GM19099 (cell line): ENCODE results near the gene ASCC3.

Source experiments
- POLR2A ChIP-seq: IDR thresholded peaks from 3 replicates; pipeline ENCODE4 v1.6.1; 2011; ENCODE audit warnings: low read depth; ENCODE audit not compliant: insufficient read length; ENCODE audit errors: extremely low read depth

ASCC3 gene

DNA sequence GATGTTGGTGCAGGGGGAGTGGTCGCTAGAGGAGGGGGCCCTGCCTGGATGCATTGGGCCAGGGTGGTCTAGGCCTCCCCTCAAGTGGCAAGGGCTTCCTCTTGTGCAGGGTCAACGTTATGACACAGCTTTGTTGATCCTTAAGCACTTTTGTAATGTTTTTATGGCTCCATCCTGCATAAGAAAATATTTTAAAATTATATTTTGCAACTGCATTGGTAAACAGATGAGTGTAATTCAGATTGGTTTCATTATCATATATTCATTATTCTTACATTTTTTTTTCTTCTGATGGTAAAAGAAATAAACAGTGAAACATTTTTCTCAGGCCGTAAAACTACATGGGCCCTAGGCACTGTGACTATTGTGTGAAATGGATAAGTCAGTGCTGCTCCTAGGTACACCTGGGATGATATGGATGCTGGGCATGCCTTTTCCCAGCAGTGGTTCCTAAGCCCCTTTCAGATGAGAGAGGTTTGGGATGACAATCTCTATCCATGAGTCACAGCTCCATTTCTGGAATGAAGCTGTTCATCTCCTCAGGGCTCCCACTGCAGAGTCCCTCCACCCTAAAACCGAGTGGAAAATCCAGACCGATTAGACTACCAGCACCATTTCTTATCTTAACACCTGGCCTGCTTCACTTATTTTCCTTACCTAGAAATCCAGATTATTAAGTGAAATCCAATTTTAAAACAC lies 410.6 kb downstream of the ASCC3 start:
- no peak for TF ChIP-seq POLR2A

DNA sequence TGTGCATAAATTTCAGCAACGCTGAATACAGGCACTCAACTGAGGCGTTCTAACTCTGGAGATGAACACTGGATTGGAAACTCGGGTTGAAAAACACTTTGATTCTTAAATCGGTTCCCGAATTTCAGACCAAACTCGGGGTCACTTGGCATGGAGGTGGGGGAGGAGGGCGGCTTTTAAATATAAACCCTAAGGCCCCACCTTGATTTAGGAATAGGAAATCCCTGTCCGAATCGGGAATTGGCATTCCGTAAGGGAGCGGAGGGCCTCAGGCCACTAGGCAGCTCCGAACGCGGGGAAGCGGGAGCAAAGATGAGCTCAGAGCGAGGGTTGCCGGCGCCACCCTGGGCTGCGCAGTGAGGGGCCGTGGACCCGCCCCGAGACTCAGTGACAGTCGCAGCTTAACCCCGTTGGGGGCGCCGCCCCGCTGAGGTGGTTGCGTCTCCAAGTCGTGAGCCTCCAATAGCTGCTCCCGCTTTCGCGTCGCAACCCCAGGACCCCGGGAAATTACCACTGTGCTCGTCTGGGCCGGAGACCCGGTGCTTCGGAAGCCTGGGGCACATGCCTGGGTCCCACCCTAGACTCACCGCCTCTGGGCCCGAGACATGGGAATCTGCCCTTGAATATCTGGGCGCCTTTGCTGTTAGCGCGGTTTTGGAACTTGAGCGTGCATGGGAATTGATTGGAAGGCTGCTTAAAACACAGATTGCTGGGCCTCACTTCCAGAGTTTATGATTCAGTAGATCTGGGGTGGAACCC lies 411.8 kb downstream of the ASCC3 start:
- TF ChIP-seq POLR2A: no peak

DNA sequence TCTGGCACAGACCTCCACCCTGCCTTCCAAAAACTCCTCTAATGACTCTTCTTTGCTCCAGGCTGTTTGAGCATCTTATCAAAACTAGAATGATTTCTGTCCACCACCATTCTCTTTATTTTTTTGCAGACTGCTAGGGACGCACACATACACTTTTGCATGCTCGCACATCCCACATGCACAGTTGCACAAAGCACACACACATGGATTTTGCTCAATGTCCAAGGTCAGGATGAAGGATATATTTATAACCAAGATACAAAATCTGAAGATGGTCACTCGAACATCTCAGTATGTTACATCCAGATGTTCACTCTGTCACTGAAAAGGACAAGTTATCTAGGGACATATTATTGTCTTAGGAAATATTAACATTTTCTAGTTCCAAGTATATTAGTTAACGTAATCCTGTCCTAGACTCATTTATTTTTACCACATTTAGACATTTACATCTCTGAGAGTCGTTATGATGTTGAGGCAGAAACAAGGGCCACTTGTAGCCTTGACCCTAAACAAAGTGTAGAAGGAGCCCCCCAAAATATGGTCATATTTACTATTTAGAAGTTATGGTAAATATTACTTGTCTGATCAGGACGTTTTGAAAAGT lies 413.0 kb downstream of the ASCC3 start:
- no peak for TF ChIP-seq POLR2A

DNA sequence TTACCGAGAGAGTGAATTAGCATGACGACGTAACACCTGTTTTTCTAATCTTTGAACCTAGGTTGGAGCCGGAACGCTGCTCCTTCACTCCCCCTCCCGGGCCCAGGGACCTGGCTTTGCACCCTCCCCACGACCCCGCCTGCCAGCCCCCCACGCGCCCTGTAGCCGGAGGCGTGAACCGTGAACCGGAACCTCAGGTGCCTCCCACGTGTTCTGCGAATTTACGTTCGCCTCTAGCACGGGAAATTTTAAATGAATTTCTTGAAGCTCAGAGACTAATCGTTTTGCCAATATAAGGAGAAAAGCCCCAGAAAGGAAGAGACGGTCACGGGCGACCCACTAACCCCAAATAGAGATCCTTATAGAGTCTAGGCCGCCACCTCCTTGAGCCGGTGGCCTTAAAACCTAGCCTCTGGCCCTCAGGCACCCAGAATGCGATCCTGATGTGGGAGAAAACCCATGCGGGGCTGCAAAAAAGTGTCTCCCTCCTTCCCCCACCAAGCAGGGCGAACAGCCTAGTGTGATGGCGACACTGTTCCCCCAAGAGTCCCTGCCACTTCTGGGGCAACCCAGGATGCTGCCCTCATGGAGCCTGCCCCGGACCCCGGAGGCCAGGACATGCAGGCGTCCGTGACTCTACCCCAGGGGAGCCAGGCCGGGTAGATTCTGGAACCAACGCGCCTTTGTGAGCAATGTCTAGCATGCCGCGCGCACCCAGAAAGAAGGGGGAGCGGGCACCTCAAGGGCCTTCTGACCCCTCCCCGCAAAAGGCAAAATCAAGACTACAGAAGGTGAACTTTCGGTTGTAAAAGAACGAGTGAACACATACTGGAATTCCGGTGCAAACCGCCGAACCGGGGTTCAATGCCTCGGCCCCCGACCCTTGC lies 413.8 kb downstream of the ASCC3 start:
- TF ChIP-seq POLR2A: no peak

DNA sequence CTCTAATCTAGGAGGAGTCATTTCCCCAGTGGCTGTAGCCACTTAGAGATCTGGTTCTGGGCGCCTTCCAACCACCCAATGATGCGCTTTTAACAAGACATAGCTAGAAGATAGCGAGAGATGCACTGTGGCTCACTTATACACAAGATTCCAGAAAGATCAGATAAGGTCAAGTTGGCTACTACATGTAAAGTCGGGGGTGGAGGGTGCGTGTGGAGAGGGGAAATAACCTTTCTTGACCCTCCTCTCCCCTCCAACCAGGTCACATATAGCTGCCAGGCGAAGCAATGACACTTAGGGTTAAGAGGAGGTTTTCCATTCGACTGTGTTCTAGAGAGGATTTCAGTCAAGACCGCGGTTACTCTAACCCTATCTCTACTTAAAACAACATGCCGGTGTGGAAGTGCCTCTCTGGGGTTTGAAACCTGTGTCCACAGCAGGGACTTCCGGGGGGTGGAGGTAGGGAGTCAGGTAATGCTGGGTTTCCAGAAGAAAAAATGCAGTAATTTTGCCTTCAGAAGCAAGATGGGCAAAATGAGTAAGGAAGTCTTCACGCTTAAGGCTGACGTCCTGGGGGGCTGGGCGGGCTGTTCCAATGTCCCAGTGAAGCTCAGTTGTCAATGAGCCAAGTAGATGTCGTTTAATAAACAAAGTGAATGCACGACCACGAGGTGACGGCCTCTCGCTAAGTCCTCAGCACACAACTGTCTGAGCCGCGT lies 414.6 kb downstream of the ASCC3 start:
- no peak for TF ChIP-seq POLR2A

DNA sequence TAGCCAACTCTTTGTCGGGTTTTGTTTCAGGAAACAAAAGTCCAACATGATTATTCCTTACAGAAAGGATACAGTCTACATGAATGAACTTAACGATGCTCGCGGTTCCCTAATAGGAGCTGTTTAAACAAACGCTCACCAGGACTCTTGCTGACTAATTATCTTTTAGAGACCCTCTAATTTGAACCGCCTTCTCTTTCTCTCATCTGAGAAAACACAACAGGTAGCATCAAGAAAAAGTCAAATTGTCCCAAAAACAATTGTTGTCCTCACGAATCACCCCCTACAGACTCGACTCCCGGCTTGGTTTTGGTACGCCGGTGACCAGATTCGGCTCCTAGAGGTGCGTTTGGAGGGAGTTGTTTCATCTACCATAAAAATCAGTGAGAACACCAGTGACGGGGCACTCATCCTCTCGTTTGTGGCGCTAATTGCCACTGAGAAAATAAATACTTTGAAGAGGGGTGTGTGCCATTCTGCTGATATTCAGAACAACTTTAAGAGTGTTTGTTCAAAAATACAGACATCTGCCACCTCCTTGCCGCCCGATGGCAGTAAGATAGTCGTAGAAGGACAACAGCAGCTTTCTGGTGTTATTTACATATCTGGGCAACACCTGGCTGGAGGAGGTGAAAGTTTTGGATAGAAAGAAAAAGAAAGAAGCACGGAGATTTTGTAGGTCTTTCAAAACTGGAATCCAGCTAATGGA lies 415.3 kb downstream of the ASCC3 start:
- no peak for TF ChIP-seq POLR2A

DNA sequence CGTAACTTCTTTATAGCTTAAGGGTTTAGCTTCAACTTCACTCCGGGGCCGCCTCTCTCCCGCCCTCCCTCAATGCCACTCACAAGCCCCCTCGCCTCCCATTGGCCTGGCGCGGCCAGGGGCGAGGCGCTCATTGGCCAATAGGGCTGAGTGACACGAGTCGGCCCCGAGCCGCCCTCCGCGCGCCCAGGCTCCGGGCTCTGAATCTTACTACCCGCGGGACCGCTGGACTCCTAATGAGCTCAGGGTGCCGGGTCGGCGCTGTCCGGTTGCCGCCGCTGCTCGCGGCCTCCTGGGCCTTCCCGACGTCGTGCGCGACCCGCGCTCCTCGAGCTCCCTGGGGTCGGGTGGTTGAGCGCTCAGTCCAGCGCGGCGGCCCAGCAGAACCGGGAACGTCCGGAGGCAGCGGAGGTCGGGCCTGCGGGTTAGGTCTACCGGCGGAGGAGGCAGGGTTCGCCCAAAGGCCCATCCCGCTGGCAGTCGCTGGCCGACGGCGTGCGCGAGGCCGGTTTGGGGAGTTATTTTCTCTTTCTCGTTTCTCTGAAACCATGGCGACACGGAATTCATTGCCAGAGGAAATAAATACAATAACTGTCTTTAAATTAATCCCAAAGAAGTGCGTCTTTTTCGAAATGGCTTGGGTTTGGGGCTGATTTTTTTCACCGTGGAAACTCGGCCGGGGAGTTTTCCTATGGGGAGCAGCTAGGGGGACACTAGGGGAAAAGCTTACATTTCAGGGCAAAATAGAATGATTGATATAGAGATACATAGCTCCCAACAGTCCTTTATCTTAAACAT lies 416.0 kb downstream of the ASCC3 start, which contains the start of gene SIM1:
SIM1 (minus strand) TSS at position 19 of the 798 bp plus-strand sequence. CDS start 1,453 bp downstream, outside the sequence.
- TF ChIP-seq POLR2A: no peak

DNA sequence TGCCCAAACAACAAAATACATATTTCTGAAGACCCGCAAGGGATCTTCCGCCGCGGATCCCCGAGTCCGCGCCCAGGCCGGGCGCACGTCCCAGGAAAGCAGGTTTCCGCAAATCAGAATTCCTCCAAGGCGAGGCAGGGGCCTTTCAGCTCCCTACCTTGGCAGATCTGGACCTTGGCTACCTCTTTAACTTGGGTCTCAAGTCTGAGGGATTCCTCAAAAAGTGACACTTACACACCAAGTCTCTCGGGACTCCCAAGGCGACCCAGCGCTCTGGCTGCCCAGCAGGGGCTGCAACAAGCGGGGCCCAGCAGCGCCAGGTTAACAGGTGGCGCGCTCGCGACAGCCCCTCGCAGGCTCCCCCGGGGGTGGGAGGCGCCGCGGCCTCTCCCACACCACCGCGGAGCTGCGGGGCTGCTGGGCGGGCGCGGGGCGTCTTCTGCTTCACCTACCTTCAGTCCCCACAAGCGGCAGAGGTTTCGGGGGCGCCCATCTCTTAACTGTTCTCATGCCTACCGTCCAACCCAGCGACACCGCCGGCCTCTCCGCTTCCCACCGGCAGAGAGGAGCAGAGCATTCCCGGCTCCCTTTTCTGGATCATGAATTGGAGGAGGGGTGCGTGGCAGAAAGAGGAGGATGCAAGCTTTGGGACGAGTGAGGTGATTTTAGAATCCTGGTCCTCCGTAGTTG lies 416.8 kb downstream of the ASCC3 start:
- TF ChIP-seq POLR2A: no peak

DNA sequence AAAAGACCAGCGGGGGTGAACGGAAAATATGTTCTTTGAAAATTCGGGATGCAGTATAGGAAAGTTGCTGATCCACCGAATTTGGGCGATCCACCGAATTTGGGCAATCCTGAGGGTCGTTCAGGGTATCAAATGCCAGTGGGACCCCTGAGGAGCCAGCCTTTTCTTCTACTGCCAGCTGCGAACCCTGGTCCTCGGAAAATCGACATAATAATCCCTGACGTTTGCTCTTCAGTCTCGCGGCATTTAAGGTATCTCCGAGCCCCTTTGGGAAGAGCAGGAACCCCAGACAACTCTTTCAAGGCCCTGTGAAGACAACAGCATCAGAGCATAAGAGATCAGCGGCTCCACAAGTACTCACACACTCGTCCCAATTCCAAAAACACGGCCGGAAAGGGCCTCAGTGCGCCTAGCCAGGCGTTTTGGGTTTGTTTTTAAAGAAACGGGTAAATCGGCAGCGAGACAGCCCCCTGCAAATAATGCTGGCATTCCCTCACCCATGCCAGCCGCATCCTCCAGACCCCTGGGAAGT lies 417.4 kb downstream of the ASCC3 start:
- TF ChIP-seq POLR2A: no peak

DNA sequence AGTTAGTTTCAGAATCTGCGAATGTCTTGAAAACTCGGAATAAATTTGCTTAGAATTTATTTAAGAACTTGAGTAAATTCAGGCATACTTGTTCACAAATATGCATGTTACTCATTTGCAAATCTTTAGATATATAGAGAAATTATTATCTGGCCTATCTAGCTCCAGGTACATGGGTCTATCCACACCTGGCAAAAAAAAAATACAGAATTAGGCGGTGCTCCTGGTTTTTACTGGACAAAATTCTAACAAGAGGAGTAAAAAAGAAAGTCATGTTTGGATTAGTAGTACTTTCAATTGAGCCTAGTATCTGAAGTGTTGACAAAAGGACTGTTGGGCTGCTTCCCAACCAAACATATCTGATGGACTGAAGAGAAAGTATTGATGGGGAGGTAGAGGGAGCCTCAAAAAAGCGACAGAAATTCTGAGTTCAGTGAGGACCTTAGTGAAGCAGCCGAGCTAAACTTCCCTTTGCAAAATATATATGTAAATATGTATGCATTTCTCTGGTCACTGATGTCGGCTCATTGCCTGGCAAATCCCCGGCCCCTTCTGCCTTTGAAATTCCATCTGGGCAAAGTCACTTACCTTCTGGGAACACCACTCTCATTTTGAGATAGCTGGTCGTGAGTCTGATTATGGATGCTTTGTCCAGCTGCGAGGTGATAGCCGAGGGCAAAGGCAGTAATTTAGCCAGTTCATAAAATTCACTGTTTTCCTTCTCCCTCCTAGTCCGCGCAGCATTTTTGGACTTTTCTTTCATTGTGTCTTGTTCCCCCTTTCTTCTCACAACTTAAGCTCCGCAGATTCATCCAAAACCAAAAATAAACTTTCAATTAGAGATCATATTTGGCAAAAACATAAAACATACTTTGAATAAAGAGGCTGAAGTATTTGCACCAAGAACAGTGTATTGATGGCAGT lies 418.2 kb downstream of the ASCC3 start:
- no peak for TF ChIP-seq POLR2A

DNA sequence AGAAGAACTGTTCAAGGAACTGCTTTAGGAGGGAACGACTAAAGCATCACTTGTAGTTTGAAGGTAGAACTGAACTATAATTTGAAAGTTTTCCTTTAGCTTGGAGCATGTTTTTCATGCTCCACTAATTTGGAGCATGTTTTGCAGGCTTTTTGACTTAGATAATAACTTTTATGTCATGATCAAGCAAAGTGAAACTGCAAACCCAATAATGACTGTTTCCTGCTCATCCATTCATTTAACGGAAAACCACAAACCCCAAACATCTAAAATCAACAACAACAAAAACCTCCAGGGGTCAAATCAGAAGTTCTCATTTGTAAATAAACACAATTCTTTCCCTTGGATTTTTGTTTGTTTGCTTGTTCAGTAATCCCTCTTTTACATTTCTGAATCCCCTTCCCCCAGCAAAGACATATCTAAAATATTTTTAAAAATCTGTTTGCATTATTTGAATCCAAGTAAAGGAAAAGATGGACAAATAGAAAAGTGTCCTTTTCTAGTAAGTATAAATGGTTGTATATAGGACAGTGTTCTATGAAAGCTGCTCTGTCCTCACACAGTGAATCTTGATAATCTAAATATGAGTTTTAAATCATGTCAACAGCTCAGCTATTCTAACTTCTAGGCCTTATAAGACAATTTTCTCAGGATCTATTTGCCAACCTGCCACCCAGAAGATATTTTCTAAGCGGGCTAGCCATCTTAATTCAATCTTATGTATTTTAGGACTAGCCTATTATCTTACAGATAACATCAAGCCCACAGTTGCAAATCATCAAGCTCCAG lies 419.0 kb downstream of the ASCC3 start:
- TF ChIP-seq POLR2A: no peak
